Measurements from ENCODE around the gene ATP9B. TPM values are rescaled to one million over a fixed set of nuclear protein-coding genes. Genes with fewer than 3 reads are reported as not detected.
A peak's percentile ranks its signal among the peaks of the same experiment; 100 is the strongest.

The ATP9B gene
- polyA plus RNA-seq, 3 donors = 7.2 to 20.3 (median 14.0) TPM

GRCh38 chr18:79064228-79064627 is 5.0 kb upstream of the ATP9B start:
- Mint-ChIP-seq H3K36me3 (peaks cover 3 to 17% of the 10 kb centered on the region in 2 donors), H3K4me1 (peaks cover 5% of the 10 kb centered on the region), H3K27ac (no peak overlapping the region), H3K9me3 (peaks cover 21 to 24% (median 23%) of the 10 kb centered on the region in 7 donors), H3K4me3 (no peak overlapping the region), H3K27me3 (ENCODE audit: low read depth in 3 of 3) (peaks cover 11 to 23% (median 15%) of the 10 kb centered on the region in 3 donors)
- Histone ChIP-seq H3K4me2 (replicated peaks; ENCODE audit: extremely low read depth, low read length, poor library complexity, severe bottlenecking) (no peak overlapping the region), H4K20me1 (ENCODE audit: insufficient read depth, low read length) (no peaks in the 10 kb centered on the region), H2AFZ (ENCODE audit: insufficient read depth, low read depth, low read length, poor library complexity, severe bottlenecking) (no peak overlapping the region), H3K9ac (ENCODE audit: insufficient read depth, low read length, poor library complexity, severe bottlenecking) (no peak overlapping the region), H3K27me3 (ENCODE audit: control insufficient read depth in 2 of 2, insufficient read depth in 2 of 2, low read length in 2 of 2) (peaks cover 0 to 6% of the 10 kb centered on the region in 2 donors), H3K4me1 (ENCODE audit: control insufficient read depth in 1 of 2, insufficient read depth in 2 of 2, low read length in 2 of 2) (peaks cover 8% of the 10 kb centered on the region in 2 donors), H3K9me3 (replicated peaks in 1 of 2; ENCODE audit: control insufficient read depth in 1 of 2, insufficient read depth in 1 of 2, low read length in 2 of 2) (peaks cover 0 to 16% of the 10 kb centered on the region in 2 donors), H3K4me3 (replicated peaks in 1 of 3; ENCODE audit: low read depth in 2 of 3, low read length in 3 of 3) (no peak overlapping the region), H3K27ac (ENCODE audit: low read depth in 1 of 2, low read length in 2 of 2) (no peak overlapping the region), H3K36me3 (replicated peaks in 1 of 2; ENCODE audit: control insufficient read depth in 1 of 2, insufficient read depth in 2 of 2, low read length in 2 of 2) (no peaks in the 10 kb centered on the region), H3K79me2 (ENCODE audit: insufficient read depth, low read length) (no peaks in the 10 kb centered on the region)
- DNase-seq = no peak
- intact Hi-C loops (cut with micrococcal nuclease) = loop anchor here (10.0 kb wide), 4 partner anchors 351 to 971 kb away; partner anchors contain the start of genes CTDP1 (in 1 of the 2) and RBFA (in 1 of the 2)
- WGBS (ENCODE audit: insufficient coverage) = 90% methylated on average over 2 of the region's 5 CpGs
- TF ChIP-seq CTCF (IDR thresholded peaks at IDR 0.05) = no peak

GRCh38 chr18:79065802-79066201 is 3.4 kb upstream of the ATP9B start:
- Histone ChIP-seq H3K4me1 (ENCODE audit: control insufficient read depth in 1 of 2, insufficient read depth in 2 of 2, low read length in 2 of 2) (peaks cover 15 to 20% of the 10 kb centered on the region in 2 donors), H3K4me3 (replicated peaks in 1 of 3; ENCODE audit: low read depth in 2 of 3, low read length in 3 of 3) (no peak overlapping the region), H3K79me2 (ENCODE audit: insufficient read depth, low read length) (peaks cover 14% of the 10 kb centered on the region), H3K36me3 (replicated peaks in 1 of 2; ENCODE audit: control insufficient read depth in 1 of 2, insufficient read depth in 2 of 2, low read length in 2 of 2) (no peaks in the 10 kb centered on the region), H3K27me3 (ENCODE audit: control insufficient read depth in 2 of 2, insufficient read depth in 2 of 2, low read length in 2 of 2) (peaks cover 0 to 6% of the 10 kb centered on the region in 2 donors), H3K4me2 (replicated peaks; ENCODE audit: extremely low read depth, low read length, poor library complexity, severe bottlenecking) (no peak overlapping the region), H2AFZ (ENCODE audit: insufficient read depth, low read depth, low read length, poor library complexity, severe bottlenecking) (no peak overlapping the region), H3K9me3 (replicated peaks in 1 of 2; ENCODE audit: control insufficient read depth in 1 of 2, insufficient read depth in 1 of 2, low read length in 2 of 2) (peaks cover 0 to 16% of the 10 kb centered on the region in 2 donors), H4K20me1 (ENCODE audit: insufficient read depth, low read length) (no peaks in the 10 kb centered on the region), H3K27ac (ENCODE audit: low read depth in 1 of 2, low read length in 2 of 2) (no peak overlapping the region), H3K9ac (ENCODE audit: insufficient read depth, low read length, poor library complexity, severe bottlenecking) (no peak overlapping the region)
- intact Hi-C loops (cut with micrococcal nuclease) = loop anchor here (5.0 to 10.0 kb wide), 7 partner anchors 86 to 969 kb away; partner anchors contain the start of genes RBFA (in 2 of the 2) and CTDP1 (in 1 of the 2)
- 100% methylated on average over 2 of the region's 2 CpGs for WGBS (ENCODE audit: insufficient coverage)
- peaks cover 15% of the 10 kb centered on the region for H3K4me1 Mint-ChIP-seq
- no peak overlapping the region for H3K27ac Mint-ChIP-seq
- peaks cover 21 to 24% (median 23%) of the 10 kb centered on the region in 7 donors for H3K9me3 Mint-ChIP-seq
- H3K36me3 Mint-ChIP-seq = peaks cover 3 to 17% of the 10 kb centered on the region in 2 donors
- H3K4me3 Mint-ChIP-seq = no peak overlapping the region
- H3K27me3 Mint-ChIP-seq (ENCODE audit: low read depth in 3 of 3) = peaks cover 9 to 22% (median 11%) of the 10 kb centered on the region in 3 donors
- DNase-seq = peak in 1 of 3 donors; percentile 23
- no peak for TF ChIP-seq CTCF (IDR thresholded peaks at IDR 0.05)

Measured in CD14-positive monocyte (primary cell).